ENCODE results near the gene SERHL2.
"Not testable (repeated sequence)": the region's sequence is repeated elsewhere in the genome, so short reads cannot be mapped to it uniquely, and the experiment has no call there.

SERHL2 gene

GRCh38 chr22:42603427-42603826, 49.7 kb downstream of the SERHL2 start:
- FAIRE-seq, result no peak
- DNase-seq (ENCODE audit: low spot score), result no peak

- DNase-seq (ENCODE audit: low spot score) (no peak), FAIRE-seq (no peak)
Observed at GRCh38 chr22:42604403-42604802, 50.6 kb downstream of the SERHL2 start.

- DNase-seq (ENCODE audit: low spot score); FAIRE-seq: not testable (repeated sequence)
Observed at GRCh38 chr22:42607641-42608040, 53.9 kb downstream of the SERHL2 start.

DNA sequence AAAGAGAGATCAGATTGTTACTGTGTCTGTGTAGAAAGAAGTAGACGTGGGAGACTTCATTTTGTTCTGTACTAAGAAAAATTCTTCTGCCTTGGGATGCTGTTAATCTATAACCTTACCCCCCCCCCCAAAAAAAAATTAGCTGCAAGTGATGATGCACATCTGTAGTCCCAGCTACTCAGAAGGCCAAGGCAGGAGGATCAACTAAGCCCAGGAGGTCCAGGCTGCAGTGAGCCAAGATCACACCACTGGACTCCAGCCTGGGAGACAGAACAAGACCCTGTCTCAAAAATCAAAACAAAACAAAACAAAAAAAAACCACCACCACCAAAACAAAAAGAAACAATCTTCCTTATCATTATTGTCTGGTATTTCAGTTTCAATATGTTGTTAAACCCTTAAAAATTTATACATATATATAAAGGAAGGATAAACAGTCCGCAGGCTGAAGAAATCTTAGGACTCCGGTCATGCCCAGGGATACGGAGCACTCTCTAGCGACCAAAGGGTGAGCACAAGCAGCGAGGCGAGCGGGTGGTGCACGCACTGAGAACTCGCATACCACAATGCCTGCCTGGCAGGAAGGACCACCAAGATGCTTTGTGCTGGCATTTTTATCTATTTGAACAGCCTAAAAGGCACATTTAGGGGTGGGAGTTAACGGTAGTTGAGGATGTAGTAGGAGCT, 54.5 kb downstream of the SERHL2 start:
- no peak for FAIRE-seq

GRCh38 chr22:42608823-42609361, 55.1 kb downstream of the SERHL2 start:
- DNase-seq (ENCODE audit: low spot score) (no peak), FAIRE-seq (no peak)

More for the DNA sequence above, 54.5 kb downstream of the SERHL2 start:
- no peak for DNase-seq (ENCODE audit: low spot score)

GRCh38 chr22:42610186-42610585, 56.4 kb downstream of the SERHL2 start:
- no peak for DNase-seq (ENCODE audit: low spot score)
- no peak for FAIRE-seq

- FAIRE-seq (no peak), DNase-seq (ENCODE audit: low spot score) (no peak)
Observed at GRCh38 chr22:42611051-42611450, 57.3 kb downstream of the SERHL2 start.

DNA sequence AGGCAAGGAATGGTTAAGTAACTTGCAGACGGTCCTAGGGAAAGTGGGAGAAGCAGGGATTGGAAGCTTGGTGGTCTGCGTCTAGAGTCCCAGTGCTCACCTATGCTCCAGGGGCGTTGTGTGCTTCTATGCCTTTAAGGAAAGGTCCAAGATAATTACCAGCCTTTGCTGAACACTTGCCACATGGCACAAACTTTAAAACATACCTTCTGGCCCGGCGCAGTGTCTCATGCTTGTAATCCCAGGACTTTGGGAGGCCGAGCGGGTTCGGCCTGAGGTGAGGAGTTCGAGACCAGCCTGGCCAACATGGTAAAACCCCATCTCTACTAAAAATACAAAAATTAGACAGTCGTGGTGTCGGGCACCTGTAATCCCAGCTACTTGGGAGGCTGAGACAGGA, 58.6 kb downstream of the SERHL2 start:
- no peak for FAIRE-seq
- no peak for DNase-seq (ENCODE audit: low spot score)

- no peak for DNase-seq (ENCODE audit: low spot score)
Observed at GRCh38 chr22:42613872-42614301, 60.1 kb downstream of the SERHL2 start.

GRCh38 chr22:42614312-42615091, 60.7 kb downstream of the SERHL2 start, which contains the start of gene POLDIP3:
Gene POLDIP3 (minus strand): TSS chr22:42614883. CDS start chr22:42614857, 26 bp downstream.
- DNase-seq (ENCODE audit: low spot score) (peak; percentile 99), FAIRE-seq (peak; percentile 72)

More at GRCh38 chr22:42613872-42614301, 60.1 kb downstream of the SERHL2 start:
- no peak for FAIRE-seq

DNA sequence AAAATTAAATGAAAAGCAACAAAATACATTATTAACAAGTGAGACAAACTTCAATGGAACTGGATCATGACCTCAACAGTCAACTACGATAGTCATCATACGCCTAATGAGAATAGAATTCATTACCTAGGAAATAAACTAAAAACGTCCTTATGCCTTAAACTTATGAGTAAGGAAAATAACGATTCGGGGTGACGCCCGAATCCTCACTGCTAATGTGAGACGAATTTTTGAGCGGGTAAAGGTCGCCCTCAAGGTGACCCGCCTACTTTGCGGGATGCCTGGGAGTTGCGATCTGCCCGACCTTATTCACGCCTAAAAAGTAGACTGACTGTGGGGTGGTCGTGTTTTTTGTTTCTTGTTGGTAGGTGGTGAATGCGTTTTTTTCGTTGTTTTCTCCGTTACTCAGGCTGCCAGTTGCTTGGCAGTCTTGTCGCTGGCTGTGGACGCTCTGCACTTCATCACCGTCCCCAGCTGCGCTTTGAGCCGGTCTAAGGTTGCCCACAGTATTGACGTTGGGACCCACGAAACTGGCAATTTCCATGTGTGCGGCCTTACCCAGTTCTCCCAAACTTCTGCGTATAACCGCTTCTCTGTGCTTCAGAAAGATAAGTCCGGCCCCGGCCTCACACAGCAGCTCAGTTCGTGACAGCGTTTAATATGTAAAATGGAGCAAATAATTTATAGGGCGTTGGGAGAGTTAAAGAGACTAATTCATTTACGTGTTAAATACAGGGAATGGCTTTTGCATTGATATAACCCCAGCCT, 61.5 kb downstream of the SERHL2 start:
- DNase-seq (ENCODE audit: low spot score) (peak; percentile 87), FAIRE-seq (peak; percentile 97)

- not testable (repeated sequence) for FAIRE-seq; DNase-seq (ENCODE audit: low spot score)
Observed at GRCh38 chr22:42615860-42616175, 62.1 kb downstream of the SERHL2 start.

- DNase-seq (ENCODE audit: low spot score) (no peak), FAIRE-seq (no peak)
Observed at GRCh38 chr22:42617155-42617983, 63.6 kb downstream of the SERHL2 start.

- no peak for DNase-seq (ENCODE audit: low spot score)
- peak; percentile 5 for FAIRE-seq
Observed at GRCh38 chr22:42619261-42620063, 65.7 kb downstream of the SERHL2 start.

GRCh38 chr22:42620084-42620483, 66.3 kb downstream of the SERHL2 start:
- DNase-seq (ENCODE audit: low spot score), result no peak
- FAIRE-seq, result no peak

GRCh38 chr22:42621505-42622002, 67.8 kb downstream of the SERHL2 start:
- peak; percentile 87 for DNase-seq (ENCODE audit: low spot score)
- peak; percentile 78 for FAIRE-seq

DNA sequence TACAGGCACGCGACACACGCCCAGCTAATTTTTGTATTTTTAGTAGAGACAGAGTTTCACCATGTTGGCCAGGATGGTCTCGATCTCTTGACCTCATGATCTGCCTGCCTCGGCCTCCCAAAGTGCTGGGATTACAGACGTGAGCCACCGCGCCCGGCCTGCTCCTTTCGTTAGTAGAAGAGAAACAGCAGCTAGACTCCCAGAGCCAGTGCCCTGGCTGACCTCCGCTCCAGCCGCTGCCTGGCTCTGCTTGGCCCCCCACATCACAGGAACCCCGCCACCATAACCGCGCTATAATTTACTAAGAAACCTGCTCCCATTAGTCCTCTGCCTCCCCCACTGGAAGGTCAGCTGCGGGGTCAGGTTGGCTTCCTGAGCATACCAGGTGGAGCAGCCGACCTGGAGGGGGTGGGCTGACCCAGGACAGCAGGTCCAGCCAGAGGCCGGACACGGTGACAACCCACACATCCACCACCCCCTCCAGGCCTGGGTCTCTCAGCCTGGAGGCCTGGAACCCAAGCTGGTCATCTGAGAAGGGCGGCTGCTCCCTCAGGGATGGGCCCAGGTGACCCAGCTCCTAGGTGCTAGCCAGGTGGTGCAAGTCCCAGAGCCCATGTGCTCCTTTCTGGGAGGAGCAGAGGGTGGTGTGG, 68.4 kb downstream of the SERHL2 start:
- DNase-seq (ENCODE audit: low spot score) (no peak), FAIRE-seq (no peak)

DNA sequence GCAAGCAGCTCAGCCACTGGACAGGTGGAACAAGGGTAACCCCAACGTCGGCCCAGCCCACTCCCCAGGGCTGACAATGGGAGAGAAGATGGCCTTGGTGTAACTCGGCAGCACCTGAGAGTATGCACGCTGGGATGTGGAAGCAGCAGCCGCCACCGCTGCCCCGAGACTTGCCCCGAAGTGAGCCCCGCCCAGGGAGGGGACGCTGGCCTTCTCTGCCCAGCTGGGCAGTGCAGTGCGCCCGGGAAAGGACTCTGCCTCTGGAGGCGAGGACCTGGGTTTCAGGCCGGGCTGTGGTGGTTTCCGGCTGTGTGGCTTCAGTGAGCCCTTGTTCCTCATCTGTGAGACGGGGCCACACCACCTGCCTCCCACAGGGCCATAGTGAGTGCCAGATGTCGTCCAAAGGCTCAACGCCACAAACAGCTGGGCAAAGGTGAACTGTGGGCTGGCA, 69.6 kb downstream of the SERHL2 start:
- no peak for FAIRE-seq
- no peak for DNase-seq (ENCODE audit: low spot score)
